ENCODE data around the gene DFFA.

DNA sequence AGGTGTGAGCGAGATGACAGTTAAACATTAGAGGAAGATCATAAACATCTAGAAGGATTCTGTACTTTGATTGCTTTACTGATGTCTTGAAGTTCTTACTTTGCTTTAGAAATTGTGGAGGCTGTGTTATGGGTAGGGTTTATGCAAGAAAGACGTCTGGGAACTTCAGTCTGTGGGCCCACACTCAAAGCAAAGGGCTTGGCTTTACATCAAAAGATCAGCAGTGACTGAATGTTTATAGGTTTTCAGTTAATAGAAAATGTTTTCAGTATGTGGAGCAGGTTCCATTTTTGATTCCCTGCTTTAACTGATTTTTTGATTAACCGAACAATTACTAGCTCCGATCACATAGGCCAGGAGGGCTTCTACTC is 34.3 kb upstream of the DFFA start:
- TF ChIP-seq CTCF (conservative IDR thresholded peaks at IDR 0.05; ENCODE audit: low read depth, low read length) (no peak), CEBPB (IDR thresholded peaks at IDR 0.05; ENCODE audit: low read depth, low read length) (no peak), ELK1 (IDR thresholded peaks at IDR 0.05; ENCODE audit: borderline replicate concordance, low read depth, low read length) (no peak), RFX5 (IDR thresholded peaks at IDR 0.05; ENCODE audit: low read depth, low read length) (no peak), FOS (IDR thresholded peaks at IDR 0.05; ENCODE audit: low read depth, low read length) (no peak), POLR2A (IDR thresholded peaks at IDR 0.05; ENCODE audit: low read depth, low read length) (no peak), USF2 (IDR thresholded peaks at IDR 0.05; ENCODE audit: low read depth, low read length) (no peak), RAD21 (IDR thresholded peaks at IDR 0.05; ENCODE audit: low read length) (no peak), MAFK (IDR thresholded peaks at IDR 0.05; ENCODE audit: low read depth, low read length) (no peak)
